Loucy (cell line): ENCODE results near the gene LYVE1.

Experiments
- H2AFZ ChIP-seq: fragments of 200-600 bp; sonication (generic); 2 replicates; pipeline ENCODE4 v1.6.0; 2016; ENCODE audit warnings: antibody characterized with exemption, mild to moderate bottlenecking, low read length, moderate library complexity
- H3F3A ChIP-seq: fragments of 200-600 bp; 2 replicates; pipeline ENCODE4 v1.6.0; 2016; ENCODE audit warnings: antibody characterized with exemption, low read depth, mild to moderate bottlenecking
- H3K27me3 ChIP-seq: fragments of 200-600 bp; sonication (generic); 2 replicates; pipeline ENCODE4 v1.6.1; 2014; ENCODE audit warnings: low read length, mild to moderate bottlenecking; ENCODE audit not compliant: insufficient read depth, poor library complexity, severe bottlenecking
- H3K36me3 ChIP-seq: fragments of 200-600 bp; sonication (generic); 2 replicates; pipeline ENCODE4 v1.6.1; 2016; ENCODE audit warnings: low read length; ENCODE audit not compliant: insufficient read depth
- H3K4me1 ChIP-seq: fragments of 200-600 bp; sonication (generic); 2 replicates; pipeline ENCODE4 v1.5.1; 2014; ENCODE audit warnings: low read length, mild to moderate bottlenecking; ENCODE audit not compliant: insufficient read depth, poor library complexity, severe bottlenecking
- H3K4me2 ChIP-seq: fragments of 200-600 bp; sonication (generic); 2 replicates; pipeline ENCODE4 v1.6.0; 2014; ENCODE audit warnings: antibody characterized with exemption, low read length, low read depth, mild to moderate bottlenecking; ENCODE audit not compliant: poor library complexity, severe bottlenecking
- H3K4me3 ChIP-seq: fragments of 200-600 bp; sonication (generic); 2 replicates; pipeline ENCODE4 v1.5.1; 2014; ENCODE audit warnings: low read length, mild to moderate bottlenecking, mixed read lengths; ENCODE audit not compliant: poor library complexity, severe bottlenecking
- H3K79me2 ChIP-seq: fragments of 200-600 bp; sonication (generic); 2 replicates; pipeline ENCODE4 v1.6.1; 2014; ENCODE audit warnings: low read length; ENCODE audit not compliant: insufficient read depth
- H3K9ac ChIP-seq: fragments of 200-600 bp; sonication (generic); 2 replicates; pipeline ENCODE4 v1.6.0; 2014; ENCODE audit warnings: mild to moderate bottlenecking, low read depth, low read length, moderate library complexity; ENCODE audit not compliant: poor library complexity, severe bottlenecking
- H3K9me2 ChIP-seq: fragments of 200-600 bp; sonication (generic); replicated peaks from 2 replicates; pipeline ENCODE4 v1.6.1; 2016; ENCODE audit warnings: low read depth, low read length, mixed read lengths
- H3K9me3 ChIP-seq: fragments of 200-600 bp; sonication (generic); 2 replicates; pipeline ENCODE4 v1.6.1; 2014; ENCODE audit warnings: mild to moderate bottlenecking, antibody characterized with exemption, low read length, low read depth; ENCODE audit not compliant: insufficient read depth
- H4K20me1 ChIP-seq: fragments of 200-600 bp; sonication (generic); 2 replicates; pipeline ENCODE4 v1.6.0; 2014; ENCODE audit warnings: antibody characterized with exemption, low read length, mild to moderate bottlenecking; ENCODE audit not compliant: insufficient read depth, poor library complexity, severe bottlenecking
- CTCF ChIP-seq: fragments of 200-600 bp; sonication (generic); conservative IDR thresholded peaks from 2 replicates; pipeline ENCODE4 v1.5.1; 2014; ENCODE audit warnings: mild to moderate bottlenecking, antibody characterized with exemption, low read length
- EZH2phosphoT487 ChIP-seq: fragments of 200-600 bp; IDR thresholded peaks from 2 replicates; pipeline ENCODE4 v1.6.1; 2018; ENCODE audit warnings: antibody characterized with exemption, mild to moderate bottlenecking, moderate library complexity, borderline replicate concordance

The LYVE1 gene

GRCh38 chr11:10544491-10545465, 23.7 kb downstream of the LYVE1 start:
- no peak overlapping the region for H3K4me3 ChIP-seq
- H3K9ac ChIP-seq: no peak overlapping the region
- TF ChIP-seq CTCF (no peak), EZH2phosphoT487 (no peak)
- H3K9me3 ChIP-seq: peaks cover 6% of the 10 kb centered on the region; the same call in 1 of the 2 replicates
- H3F3A ChIP-seq: no peaks in the 10 kb centered on the region
- H3K4me1 ChIP-seq: peaks cover 7% of the 10 kb centered on the region
- H3K9me2 ChIP-seq: no peaks in the 10 kb centered on the region
- no peaks in the 10 kb centered on the region for H3K36me3 ChIP-seq
- H3K79me2 ChIP-seq: peaks cover 10% of the 10 kb centered on the region; the same call in 1 of the 2 replicates
- no peak overlapping the region for H2AFZ ChIP-seq
- H4K20me1 ChIP-seq: peaks cover 6% of the 10 kb centered on the region
- no peaks in the 10 kb centered on the region for H3K27me3 ChIP-seq
- H3K4me2 ChIP-seq: no peak overlapping the region

- Histone ChIP-seq H3K4me2 (no peak overlapping the region), H4K20me1 (peaks cover 6% of the 10 kb centered on the region), H3F3A (no peaks in the 10 kb centered on the region), H2AFZ (no peak overlapping the region), H3K27me3 (no peaks in the 10 kb centered on the region), H3K4me1 (peaks cover 7% of the 10 kb centered on the region), H3K9me3 (peaks cover 6% of the 10 kb centered on the region; the same call in 1 of the 2 replicates), H3K36me3 (no peaks in the 10 kb centered on the region), H3K9me2 (no peaks in the 10 kb centered on the region), H3K79me2 (peaks cover 18% of the 10 kb centered on the region; the same call in 1 of the 2 replicates), H3K4me3 (no peak overlapping the region), H3K9ac (no peak overlapping the region)
- no peak for TF ChIP-seq EZH2phosphoT487
- TF ChIP-seq CTCF: no peak
Measured at GRCh38 chr11:10543782-10544181, 24.7 kb downstream of the LYVE1 start.

- no peak for TF ChIP-seq EZH2phosphoT487
- H2AFZ ChIP-seq: no peak overlapping the region
- no peak overlapping the region for H3K9ac ChIP-seq
- no peak overlapping the region for H3K4me2 ChIP-seq
- peaks cover 19% of the 10 kb centered on the region; the same call in 1 of the 2 replicates for H3K79me2 ChIP-seq
- H3K36me3 ChIP-seq: no peaks in the 10 kb centered on the region
- H3K9me3 ChIP-seq: peaks cover 6% of the 10 kb centered on the region; the same call in 1 of the 2 replicates
- H3F3A ChIP-seq: no peaks in the 10 kb centered on the region
- peaks cover 6% of the 10 kb centered on the region for H4K20me1 ChIP-seq
- peaks cover 7% of the 10 kb centered on the region for H3K4me1 ChIP-seq
- no peaks in the 10 kb centered on the region for H3K27me3 ChIP-seq
- no peak overlapping the region for H3K4me3 ChIP-seq
- no peaks in the 10 kb centered on the region for H3K9me2 ChIP-seq
Measured at GRCh38 chr11:10542776-10543175, 25.7 kb downstream of the LYVE1 start.
